Activated naive CD4-positive, alpha-beta T cell treated with anti-CD3 and anti-CD28 coated beads, Interleukin-2, amount 10 ng/mL, durations not matched to agents 7 days and 5 days (primary cell): Measurements from ENCODE around the gene IL12B.

Experiments
- CTCF ChIA-PET: fragments of 350-600 bp; sonication (Branson Sonifier 250); formaldehyde crosslinking; loops from one replicate; lab custom pipeline; 2021; ENCODE audit warnings: antibody characterized with exemption; lab: Charles Lee
- DNase-seq: peaks from one replicate; pipeline ENCODE4 v3.0.0-alpha.2; 2020
- H3K27ac Mint-ChIP-seq: one replicate; pipeline ENCODE4 v1.8.0; 2021; ENCODE audit warnings: mild to moderate bottlenecking, moderate library complexity, mixed read lengths
- H3K27me3 Mint-ChIP-seq: one replicate; pipeline ENCODE4 v1.8.0; 2021; ENCODE audit warnings: mild to moderate bottlenecking, mixed read lengths
- H3K36me3 Mint-ChIP-seq: one replicate; pipeline ENCODE4 v1.8.0; 2021; ENCODE audit warnings: mixed read lengths
- H3K4me1 Mint-ChIP-seq: one replicate; pipeline ENCODE4 v1.8.0; 2021; ENCODE audit warnings: mixed read lengths
- H3K4me3 Mint-ChIP-seq: one replicate; pipeline ENCODE4 v1.8.0; 2021; ENCODE audit warnings: mild to moderate bottlenecking, moderate library complexity, mixed read lengths
- H3K9me3 Mint-ChIP-seq: one replicate; pipeline ENCODE4 v1.8.0; 2021; ENCODE audit warnings: mixed read lengths

The IL12B gene

GRCh38 chr5:159341906-159342310 is 11.6 kb upstream of the IL12B start:
- Mint-ChIP-seq H3K27me3 (peaks cover 19% of the 10 kb centered on the region), H3K4me3 (no peak overlapping the region), H3K9me3 (peaks cover 33% of the 10 kb centered on the region), H3K4me1 (peaks cover 68% of the 10 kb centered on the region), H3K36me3 (peaks cover 41% of the 10 kb centered on the region), H3K27ac (peak overlapping the region; percentile 26)
- CTCF ChIA-PET: interaction anchor here (1.5 kb wide), 1 partner anchor 645 kb away, joined by 5 read pairs; no protein-coding TSS in a partner anchor
- peak; percentile 58 for DNase-seq

- Mint-ChIP-seq H3K4me1 (peaks cover 76% of the 10 kb centered on the region), H3K4me3 (no peak overlapping the region), H3K36me3 (peaks cover 46% of the 10 kb centered on the region), H3K27me3 (peaks cover 14% of the 10 kb centered on the region), H3K9me3 (peaks cover 37% of the 10 kb centered on the region), H3K27ac (peak overlapping the region; percentile 63)
- no peak for DNase-seq
- CTCF ChIA-PET: interaction anchor here (0.8 to 1.5 kb wide), 2 partner anchors 11 to 646 kb away, joined by 3 to 5 read pairs; no protein-coding TSS in a partner anchor
Observed at GRCh38 chr5:159341145-159341544, 10.9 kb upstream of the IL12B start.

DNA sequence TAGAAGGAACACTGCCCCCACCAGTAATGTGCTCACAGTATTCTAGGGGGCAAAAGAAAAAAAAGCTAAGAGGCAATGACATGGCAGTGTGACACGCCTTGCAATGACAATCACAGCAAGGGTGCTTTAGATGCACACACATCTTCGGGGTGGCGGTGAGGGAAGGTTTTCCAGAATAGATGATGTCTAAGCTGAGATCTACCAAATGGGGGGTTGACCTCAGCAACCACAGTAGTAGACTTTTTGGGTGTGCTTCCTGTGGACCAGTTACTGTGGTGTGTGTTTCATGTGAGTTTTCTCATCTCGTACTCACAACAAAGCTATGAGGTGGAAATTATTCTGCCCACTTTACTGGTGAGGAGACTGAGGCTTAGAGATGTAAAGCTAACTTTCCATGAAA is 10.2 kb upstream of the IL12B start:
- CTCF ChIA-PET: interaction anchor here (0.8 to 1.5 kb wide), 2 partner anchors 11 to 647 kb away, joined by 3 to 5 read pairs; no protein-coding TSS in a partner anchor
- H3K27me3 Mint-ChIP-seq: peaks cover 8% of the 10 kb centered on the region
- H3K9me3 Mint-ChIP-seq: peaks cover 37% of the 10 kb centered on the region
- H3K4me3 Mint-ChIP-seq: no peak overlapping the region
- peak; percentile 44 for DNase-seq
- H3K27ac Mint-ChIP-seq: peak overlapping the region; percentile 63
- peaks cover 81% of the 10 kb centered on the region for H3K4me1 Mint-ChIP-seq
- H3K36me3 Mint-ChIP-seq: peaks cover 47% of the 10 kb centered on the region

GRCh38 chr5:159339460-159339859 is 9.2 kb upstream of the IL12B start:
- Mint-ChIP-seq H3K27me3 (peaks cover 2% of the 10 kb centered on the region), H3K27ac (peak overlapping the region; percentile 43), H3K4me3 (no peak overlapping the region), H3K9me3 (peaks cover 33% of the 10 kb centered on the region), H3K4me1 (peaks cover 86% of the 10 kb centered on the region), H3K36me3 (peaks cover 45% of the 10 kb centered on the region)
- DNase-seq: no peak
- CTCF ChIA-PET: no interaction called here

- H3K36me3 Mint-ChIP-seq: peaks cover 33% of the 10 kb centered on the region
- H3K4me1 Mint-ChIP-seq: peaks cover 81% of the 10 kb centered on the region
- H3K4me3 Mint-ChIP-seq: peak overlapping the region; percentile 33
- H3K27ac Mint-ChIP-seq: peak overlapping the region; percentile 97
- DNase-seq: no peak
- CTCF ChIA-PET: interaction anchor here (2.0 kb wide), 1 partner anchor 74 kb away, joined by 9 read pairs; no protein-coding TSS in a partner anchor
- no peaks in the 10 kb centered on the region for H3K27me3 Mint-ChIP-seq
- H3K9me3 Mint-ChIP-seq: peaks cover 21% of the 10 kb centered on the region
Observed at GRCh38 chr5:159338118-159338517, 7.8 kb upstream of the IL12B start.

DNA sequence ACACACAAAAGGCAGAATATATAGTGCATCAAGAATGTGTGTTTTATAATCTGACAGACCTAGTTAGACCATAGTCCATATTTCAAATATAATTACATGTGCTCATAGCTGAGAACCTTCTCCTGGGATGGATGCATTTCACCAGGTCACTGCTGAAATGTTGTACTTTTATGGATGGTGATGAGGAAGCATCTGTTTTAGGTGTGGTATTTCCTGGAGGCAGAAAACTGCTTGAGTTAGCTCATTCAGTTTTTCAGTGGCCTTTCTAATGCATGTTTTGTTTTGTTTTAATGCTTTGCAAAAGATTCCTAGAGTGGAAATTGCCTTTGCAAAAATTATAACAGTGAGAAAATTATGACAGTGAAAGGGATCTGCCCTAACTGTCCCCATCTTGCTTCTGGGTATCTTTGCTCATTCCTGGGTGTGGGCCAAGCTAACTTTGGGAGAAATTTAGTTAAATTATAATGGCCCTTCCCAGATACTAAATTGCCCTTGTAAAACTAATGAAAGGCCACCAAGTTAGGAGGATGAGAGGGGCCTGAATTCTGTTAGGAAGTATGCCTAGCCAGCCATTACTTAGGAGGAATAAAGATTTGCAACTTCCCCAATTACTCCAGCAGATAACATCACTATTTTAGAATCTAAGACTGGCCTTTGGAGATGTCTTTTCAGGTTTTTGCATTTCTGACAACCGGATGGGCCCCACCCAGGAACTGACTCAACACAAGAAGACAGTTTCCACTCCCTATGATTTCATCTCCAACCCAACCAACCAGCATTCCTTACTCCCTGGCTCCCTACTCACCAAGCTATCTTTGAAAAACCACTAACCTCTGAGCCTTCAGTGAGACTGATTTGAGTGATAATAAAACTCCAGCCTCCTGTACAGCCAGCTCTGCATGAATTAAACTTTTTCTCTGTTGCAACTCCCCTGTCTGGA is 7.0 kb upstream of the IL12B start:
- CTCF ChIA-PET: interaction anchor here (0.6 to 2.0 kb wide), 4 partner anchors 75 to 906 kb away, joined by 3 to 9 read pairs (median 3); no protein-coding TSS in a partner anchor
- Mint-ChIP-seq H3K27me3 (peaks cover 3% of the 10 kb centered on the region), H3K4me3 (peak overlapping the region; percentile 33), H3K9me3 (peaks cover 21% of the 10 kb centered on the region), H3K36me3 (peaks cover 30% of the 10 kb centered on the region), H3K4me1 (peaks cover 83% of the 10 kb centered on the region), H3K27ac (peak overlapping the region; percentile 97)
- DNase-seq: peak; percentile 76

- DNase-seq: no peak
- Mint-ChIP-seq H3K27me3 (peaks cover 7% of the 10 kb centered on the region), H3K27ac (peak overlapping the region; percentile 97), H3K4me1 (peaks cover 83% of the 10 kb centered on the region), H3K36me3 (peaks cover 26% of the 10 kb centered on the region), H3K4me3 (peak overlapping the region; percentile 22), H3K9me3 (peaks cover 17% of the 10 kb centered on the region)
- CTCF ChIA-PET: interaction anchor here (0.6 to 2.0 kb wide), 4 partner anchors 75 to 905 kb away, joined by 3 to 9 read pairs (median 3); no protein-coding TSS in a partner anchor
Observed at GRCh38 chr5:159336586-159336985, 6.3 kb upstream of the IL12B start.

GRCh38 chr5:159333545-159333925 is 3.2 kb upstream of the IL12B start:
- Mint-ChIP-seq H3K27ac (no peak overlapping the region), H3K4me3 (no peak overlapping the region), H3K36me3 (peaks cover 14% of the 10 kb centered on the region), H3K9me3 (peaks cover 10% of the 10 kb centered on the region), H3K4me1 (peaks cover 74% of the 10 kb centered on the region), H3K27me3 (peaks cover 23% of the 10 kb centered on the region)
- CTCF ChIA-PET: interaction anchor here (1.4 to 2.9 kb wide), 3 partner anchors 12 to 111 kb away, joined by 4 to 9 read pairs (median 8); no protein-coding TSS in a partner anchor
- DNase-seq: no peak

- CTCF ChIA-PET: interaction anchor here (0.5 to 2.9 kb wide), 6 partner anchors 15 to 632 kb away, joined by 3 to 9 read pairs (median 6); no protein-coding TSS in a partner anchor
- Mint-ChIP-seq H3K27ac (peak overlapping the region; percentile 35), H3K4me3 (no peak overlapping the region), H3K9me3 (peaks cover 10% of the 10 kb centered on the region), H3K36me3 (peaks cover 10% of the 10 kb centered on the region), H3K27me3 (peaks cover 26% of the 10 kb centered on the region), H3K4me1 (peaks cover 68% of the 10 kb centered on the region)
- no peak for DNase-seq
Observed at GRCh38 chr5:159332800-159333544, 2.7 kb upstream of the IL12B start.

GRCh38 chr5:159331093-159331973 is 1.0 kb upstream of the IL12B start:
- H3K27me3 Mint-ChIP-seq: peaks cover 38% of the 10 kb centered on the region
- peak overlapping the region; percentile 67 for H3K4me3 Mint-ChIP-seq
- peak; percentile 82 for DNase-seq
- CTCF ChIA-PET: interaction anchor here (0.7 to 2.9 kb wide), 9 partner anchors 12 to 669 kb away, joined by 3 to 9 read pairs (median 3); no protein-coding TSS in a partner anchor
- H3K9me3 Mint-ChIP-seq: peaks cover 6% of the 10 kb centered on the region
- peak overlapping the region; percentile 77 for H3K27ac Mint-ChIP-seq
- peaks cover 52% of the 10 kb centered on the region for H3K4me1 Mint-ChIP-seq
- H3K36me3 Mint-ChIP-seq: peaks cover 4% of the 10 kb centered on the region

DNA sequence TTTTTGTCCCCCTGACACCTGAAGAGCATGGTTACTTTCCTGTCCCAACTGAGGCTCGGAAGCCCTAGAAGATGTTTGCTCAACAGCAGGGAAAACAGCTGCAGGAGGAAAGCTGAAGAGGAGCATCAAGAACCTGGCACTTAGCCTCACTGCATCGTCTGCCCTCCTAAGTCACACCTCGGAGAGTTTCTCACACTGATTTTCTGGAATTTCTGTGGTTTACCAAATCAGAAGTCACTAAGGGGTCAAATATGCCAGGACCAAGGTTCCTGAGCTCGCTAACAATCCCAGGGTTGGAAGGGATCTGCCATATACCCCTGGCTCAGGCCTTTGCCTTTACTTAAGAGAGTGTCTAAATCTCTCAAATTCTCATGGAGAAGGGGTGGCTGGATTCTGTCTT is 5.3 kb downstream of the IL12B start:
- Mint-ChIP-seq H3K9me3 (no peaks in the 10 kb centered on the region), H3K4me3 (no peak overlapping the region), H3K4me1 (peaks cover 1% of the 10 kb centered on the region), H3K27me3 (peaks cover 41% of the 10 kb centered on the region), H3K36me3 (no peaks in the 10 kb centered on the region), H3K27ac (no peak overlapping the region)
- DNase-seq: no peak
- CTCF ChIA-PET: interaction anchor here (1.1 to 3.2 kb wide), 5 partner anchors 8 to 662 kb away, joined by 3 to 15 read pairs (median 4); no protein-coding TSS in a partner anchor

DNA sequence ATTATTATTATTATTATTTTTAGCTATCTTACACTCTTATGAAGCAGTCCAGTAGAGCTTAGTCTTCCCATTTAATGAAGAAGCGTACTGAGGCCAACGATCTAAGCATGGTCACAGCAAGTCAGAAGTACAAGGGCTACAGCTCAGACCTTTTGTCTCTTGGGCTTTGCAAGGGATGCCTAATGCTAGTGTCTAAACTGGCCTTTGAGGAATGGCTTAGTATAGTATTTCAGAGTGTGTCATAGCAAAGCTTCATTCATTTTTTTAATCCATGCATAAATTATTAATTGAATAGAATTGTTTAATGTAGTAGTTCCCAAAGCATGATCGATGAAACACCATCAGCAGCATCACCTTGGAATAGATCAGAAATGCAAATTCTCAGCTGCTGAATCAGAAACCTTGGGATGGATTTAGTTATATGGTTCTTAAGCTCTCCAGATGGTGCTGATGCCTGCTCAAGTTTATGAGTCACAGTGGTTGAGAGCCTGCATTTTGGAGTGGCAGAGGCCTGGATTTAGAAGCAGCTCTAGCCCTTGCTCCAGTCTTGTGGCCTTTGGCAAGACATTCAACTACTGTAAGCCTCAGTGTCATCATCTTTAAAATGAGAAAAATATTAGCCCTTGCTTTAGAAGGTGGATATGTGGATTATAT is 6.1 kb downstream of the IL12B start:
- Mint-ChIP-seq H3K36me3 (no peaks in the 10 kb centered on the region), H3K9me3 (no peaks in the 10 kb centered on the region), H3K4me3 (no peak overlapping the region), H3K4me1 (no peaks in the 10 kb centered on the region), H3K27ac (no peak overlapping the region), H3K27me3 (peaks cover 41% of the 10 kb centered on the region)
- no peak for DNase-seq
- CTCF ChIA-PET: interaction anchor here (0.9 to 3.2 kb wide), 6 partner anchors 7 to 663 kb away, joined by 3 to 15 read pairs (median 4); no protein-coding TSS in a partner anchor
